GM06990 (cell line): ENCODE results near the gene RPL36A.

Experiments used
- DNase-seq: peaks from one replicate; pipeline ENCODE4 v3.0.0-alpha.2; 2011; ENCODE audit not compliant: insufficient read length; ENCODE audit errors: extremely low read depth
- H3K27me3 ChIP-seq: replicated peaks from 2 replicates; pipeline ENCODE4 v1.6.0; 2011; ENCODE audit warnings: low read length; ENCODE audit not compliant: control insufficient read depth, insufficient read depth
- H3K36me3 ChIP-seq: 2 replicates; pipeline ENCODE4 v1.5.1; 2011; ENCODE audit warnings: low read length; ENCODE audit not compliant: control insufficient read depth, insufficient read depth
- H3K4me3 ChIP-seq: replicated peaks from 2 replicates; pipeline ENCODE4 v1.5.1; 2011; ENCODE audit warnings: low read depth, mild to moderate bottlenecking, control low read depth, low read length
- TF ChIP-seq, protein P1 (sequence below): IDR thresholded peaks from 2 replicates; pipeline ENCODE4 v1.5.1; 2011; ENCODE audit warnings: low read length, control low read depth, mild to moderate bottlenecking, inconsistent platforms; ENCODE audit not compliant: insufficient read depth, poor library complexity, severe bottlenecking

RPL36A gene

DNA sequence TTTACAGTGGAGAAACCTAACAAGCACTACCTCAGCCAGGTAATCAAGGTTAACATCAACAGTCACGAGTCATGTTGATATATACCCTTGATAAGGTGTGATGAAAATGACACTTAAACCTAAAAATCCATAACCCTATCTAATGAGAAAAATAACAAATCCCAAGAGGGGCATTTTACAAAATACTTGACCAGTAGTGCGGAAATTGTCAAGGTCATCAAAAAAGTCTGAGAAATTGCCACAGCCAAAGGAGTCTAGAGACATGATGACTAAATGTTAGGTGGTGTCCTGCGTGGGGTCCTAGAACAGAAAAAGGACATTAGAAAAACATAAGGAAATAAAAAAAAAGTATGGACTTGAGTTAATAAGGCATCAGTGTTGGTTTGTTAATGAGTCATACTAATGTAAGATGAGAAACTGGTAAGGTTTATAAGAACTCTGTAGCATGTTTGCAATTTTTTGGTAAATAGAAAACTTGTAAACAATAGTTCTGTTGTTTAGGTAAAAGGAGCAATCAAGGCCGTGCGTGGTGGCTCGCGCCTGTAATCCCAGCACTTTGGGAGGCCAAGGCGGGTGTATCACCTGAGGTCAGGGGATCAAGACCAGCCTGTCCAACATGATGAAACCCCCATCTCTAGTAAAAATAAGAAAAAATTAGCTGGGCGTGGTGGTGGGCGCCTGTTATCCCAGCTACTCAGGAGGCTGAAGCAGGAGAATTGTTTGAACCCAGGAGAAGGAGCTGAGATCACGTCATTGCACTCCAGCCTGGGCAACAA, 2.9 kb downstream of the RPL36A start:
- TF ChIP-seq, protein P1, sequence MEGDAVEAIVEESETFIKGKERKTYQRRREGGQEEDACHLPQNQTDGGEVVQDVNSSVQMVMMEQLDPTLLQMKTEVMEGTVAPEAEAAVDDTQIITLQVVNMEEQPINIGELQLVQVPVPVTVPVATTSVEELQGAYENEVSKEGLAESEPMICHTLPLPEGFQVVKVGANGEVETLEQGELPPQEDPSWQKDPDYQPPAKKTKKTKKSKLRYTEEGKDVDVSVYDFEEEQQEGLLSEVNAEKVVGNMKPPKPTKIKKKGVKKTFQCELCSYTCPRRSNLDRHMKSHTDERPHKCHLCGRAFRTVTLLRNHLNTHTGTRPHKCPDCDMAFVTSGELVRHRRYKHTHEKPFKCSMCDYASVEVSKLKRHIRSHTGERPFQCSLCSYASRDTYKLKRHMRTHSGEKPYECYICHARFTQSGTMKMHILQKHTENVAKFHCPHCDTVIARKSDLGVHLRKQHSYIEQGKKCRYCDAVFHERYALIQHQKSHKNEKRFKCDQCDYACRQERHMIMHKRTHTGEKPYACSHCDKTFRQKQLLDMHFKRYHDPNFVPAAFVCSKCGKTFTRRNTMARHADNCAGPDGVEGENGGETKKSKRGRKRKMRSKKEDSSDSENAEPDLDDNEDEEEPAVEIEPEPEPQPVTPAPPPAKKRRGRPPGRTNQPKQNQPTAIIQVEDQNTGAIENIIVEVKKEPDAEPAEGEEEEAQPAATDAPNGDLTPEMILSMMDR = no peak
- H3K36me3 ChIP-seq = no peaks in the 10 kb centered on the region; the same call in 1 of the 2 replicates
- DNase-seq = no peak

DNA sequence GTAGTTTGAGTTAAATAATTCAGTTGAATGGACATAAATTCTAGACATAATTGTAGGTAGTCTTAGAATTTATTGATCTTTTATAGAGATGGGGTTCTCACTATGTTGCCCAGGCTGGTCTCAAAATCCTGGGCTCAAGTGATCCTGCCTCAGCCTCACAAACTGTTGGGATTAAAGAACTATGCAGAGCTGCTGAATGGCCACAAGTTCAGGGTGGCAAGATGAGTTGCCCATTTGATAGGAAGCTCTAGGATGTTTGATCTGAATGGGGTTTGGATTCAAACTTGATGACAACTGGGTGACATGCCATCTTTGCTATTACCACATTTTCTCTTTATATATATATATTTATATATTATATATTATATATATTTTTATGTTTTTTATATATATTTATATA, 3.6 kb downstream of the RPL36A start:
- H3K27me3 ChIP-seq = no peaks in the 10 kb centered on the region
- DNase-seq = no peak
- TF ChIP-seq, protein P1 = no peak
- H3K4me3 ChIP-seq = no peak overlapping the region
- H3K36me3 ChIP-seq = no peaks in the 10 kb centered on the region; the same call in 1 of the 2 replicates

More for the DNA sequence above, 2.9 kb downstream of the RPL36A start:
- no peak overlapping the region for H3K4me3 ChIP-seq
- H3K27me3 ChIP-seq = no peaks in the 10 kb centered on the region

DNA sequence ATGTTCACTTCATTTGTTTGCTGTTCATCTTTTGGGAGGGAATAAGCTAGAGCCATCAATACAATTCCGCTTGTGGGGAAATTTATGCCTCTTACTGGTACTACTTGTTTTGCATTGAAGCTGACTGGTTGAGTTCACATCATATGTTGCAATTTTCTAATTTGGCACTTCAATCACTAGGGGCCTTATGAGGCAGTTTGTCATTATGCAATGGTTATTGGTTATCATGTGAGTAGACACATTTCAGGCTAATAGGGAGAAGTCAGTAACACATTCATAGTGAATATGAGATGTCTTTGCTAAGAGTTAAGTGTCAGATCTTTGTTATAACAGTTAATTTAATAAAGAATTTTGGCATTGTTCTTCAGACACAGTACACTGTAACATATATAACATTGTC, 5.0 kb downstream of the RPL36A start:
- H3K4me3 ChIP-seq = no peak overlapping the region
- TF ChIP-seq, protein P1 = no peak
- DNase-seq = no peak
- H3K27me3 ChIP-seq = no peaks in the 10 kb centered on the region
- H3K36me3 ChIP-seq = no peaks in the 10 kb centered on the region; the same call in 1 of the 2 replicates

DNA sequence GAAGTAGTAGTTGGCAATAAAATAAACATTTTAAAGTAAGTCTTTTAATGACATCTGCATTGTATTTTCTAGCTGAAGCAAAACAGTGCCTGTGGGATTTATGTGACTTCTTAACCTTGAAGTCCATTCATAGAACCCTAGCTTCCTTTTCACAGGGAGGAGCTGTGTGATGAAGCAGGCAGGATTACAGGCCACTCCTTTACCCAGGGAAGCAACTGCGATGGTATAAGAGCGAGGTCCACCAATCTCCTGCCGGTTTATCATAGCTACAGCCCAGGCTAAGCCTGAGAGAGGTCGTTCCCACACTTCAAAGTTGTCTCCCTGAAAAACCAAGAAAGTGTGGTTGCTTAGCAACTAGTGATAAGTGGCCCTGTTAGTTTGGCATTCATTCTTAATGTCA, 7.0 kb downstream of the RPL36A start:
- no peaks in the 10 kb centered on the region for H3K27me3 ChIP-seq
- no peaks in the 10 kb centered on the region; the same call in 1 of the 2 replicates for H3K36me3 ChIP-seq
- H3K4me3 ChIP-seq = no peak overlapping the region
- DNase-seq = no peak
- TF ChIP-seq, protein P1 = no peak

DNA sequence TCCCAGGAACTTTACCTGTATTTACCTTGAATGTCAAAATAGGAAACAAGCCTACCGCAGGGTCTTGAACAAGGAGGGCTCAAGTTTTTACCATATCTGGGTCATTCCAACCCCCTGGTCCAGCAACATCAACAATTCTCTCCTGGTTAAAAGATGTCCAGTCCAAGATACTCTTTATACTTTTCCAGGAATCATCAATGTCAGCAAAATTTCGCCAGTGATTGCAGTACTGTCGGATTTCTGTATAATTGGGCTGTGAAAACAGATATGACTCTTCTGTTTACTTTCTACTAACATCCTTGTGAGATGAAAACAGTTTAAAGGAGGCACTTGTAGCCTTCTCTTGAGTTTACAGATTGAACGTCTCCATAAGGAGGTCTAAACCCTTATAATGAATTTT, 7.9 kb downstream of the RPL36A start:
- DNase-seq = no peak
- no peaks in the 10 kb centered on the region; the same call in 1 of the 2 replicates for H3K36me3 ChIP-seq
- TF ChIP-seq, protein P1 = no peak
- H3K27me3 ChIP-seq = no peaks in the 10 kb centered on the region
- no peak overlapping the region for H3K4me3 ChIP-seq

DNA sequence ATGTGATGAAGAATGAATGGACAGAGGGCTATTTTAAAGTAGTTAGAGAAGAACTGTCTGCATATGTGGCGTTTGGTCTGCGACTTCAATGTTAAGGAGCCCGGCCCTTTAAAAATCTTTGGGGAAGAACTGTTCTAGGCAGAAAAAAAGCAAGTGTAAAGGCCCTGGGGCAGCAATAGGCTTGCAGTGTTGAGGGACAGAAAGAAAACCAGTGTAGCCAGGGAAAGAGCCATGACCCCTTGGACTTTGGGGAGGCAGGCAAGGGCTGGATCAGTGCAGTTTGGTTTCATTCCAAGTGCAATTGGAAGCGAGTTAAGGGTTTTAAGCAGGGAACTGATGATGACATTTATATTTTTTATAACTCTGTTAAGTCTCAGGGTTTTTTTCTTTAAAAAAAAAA, 9.0 kb downstream of the RPL36A start:
- TF ChIP-seq, protein P1 = no peak
- Histone ChIP-seq H3K36me3 (no peaks in the 10 kb centered on the region; the same call in 1 of the 2 replicates), H3K4me3 (no peak overlapping the region), H3K27me3 (no peaks in the 10 kb centered on the region)
- no peak for DNase-seq
